BLaER1 treated with 17β-estradiol and CSF1 and Interleukin-3, amounts not matched to agents 10 nM and 100 nM (cell line): ENCODE results near the gene ERC2.

ENCODE experiments used
- H3K27ac ChIP-seq, 11 experiments: shearing (Covaris generic); formaldehyde crosslinking; 2 replicates each; pipeline ENCODE4 v1.8.1; 2022
- H3K27me3 ChIP-seq, 11 experiments: shearing (Covaris generic); formaldehyde crosslinking; 2 replicates each; pipeline ENCODE4 v1.8.1; 2022
- H3K36me3 ChIP-seq, 11 experiments: shearing (Covaris generic); formaldehyde crosslinking; 2 replicates each; pipeline ENCODE4 v1.8.1; 2022
- H3K4me1 ChIP-seq, 10 experiments: shearing (Covaris generic); formaldehyde crosslinking; 2 replicates each; pipeline ENCODE4 v1.8.1; 2022
- H3K4me2 ChIP-seq, 11 experiments: shearing (Covaris generic); formaldehyde crosslinking; 2 replicates each; pipeline ENCODE4 v1.8.1; 2022
- H3K4me3 ChIP-seq, 10 experiments: shearing (Covaris generic); formaldehyde crosslinking; 2 replicates each; pipeline ENCODE4 v1.8.1; 2022
- H3K9ac ChIP-seq, 11 experiments: shearing (Covaris generic); formaldehyde crosslinking; 2 replicates each; pipeline ENCODE4 v1.8.1; 2022
- H3K9me3 ChIP-seq, 11 experiments: shearing (Covaris generic); formaldehyde crosslinking; replicated peaks in 1 of 11; 2 replicates each; pipeline ENCODE4 v1.8.1; 2022
- H4K20me1 ChIP-seq, 11 experiments: shearing (Covaris generic); formaldehyde crosslinking; 2 replicates each; pipeline ENCODE4 v1.8.1; 2022
- Cebpa-rat ChIP-seq, 11 experiments: shearing (Covaris generic); IDR thresholded peaks; 2 replicates each; pipeline ENCODE4 v1.8.1; 2022

The ERC2 gene

GRCh38 chr3:56339244-56339643 lies 129.0 kb downstream of the ERC2 start:
- Histone ChIP-seq H3K36me3 (no peaks in the 10 kb centered on the region), H3K9ac (no peak overlapping the region), H3K27ac (no peak overlapping the region), H3K4me2 (peak overlapping the region in 1 of 11 experiments; percentile 21; a peak in 2 of 22 replicates), H3K4me3 (no peak overlapping the region), H3K9me3 (no peaks in the 10 kb centered on the region), H3K27me3 (no peaks in the 10 kb centered on the region), H4K20me1 (no peaks in the 10 kb centered on the region), H3K4me1 (peaks cover 0 to 7% (median 0%) of the 10 kb centered on the region in 10 experiments; a peak in 3 of 20 replicates)
- TF ChIP-seq Cebpa-rat (IDR thresholded peaks at IDR 0.05): no peak

- Histone ChIP-seq H3K27me3 (no peaks in the 10 kb centered on the region), H3K36me3 (no peaks in the 10 kb centered on the region), H3K4me3 (no peak overlapping the region), H3K9me3 (peaks cover 0 to 6% (median 0%) of the 10 kb centered on the region in 11 experiments; a peak in 1 of 22 replicates), H3K9ac (no peak overlapping the region), H3K4me2 (no peak overlapping the region), H3K27ac (no peak overlapping the region), H3K4me1 (peaks cover 0 to 7% (median 0%) of the 10 kb centered on the region in 10 experiments; a peak in 3 of 20 replicates), H4K20me1 (no peaks in the 10 kb centered on the region)
- no peak for TF ChIP-seq Cebpa-rat (IDR thresholded peaks at IDR 0.05)
Observed at GRCh38 chr3:56336023-56336422, 132.2 kb downstream of the ERC2 start.

- H3K9ac ChIP-seq: no peak overlapping the region
Observed at GRCh38 chr3:56324473-56324872, 143.8 kb downstream of the ERC2 start.

GRCh38 chr3:56323986-56324420 lies 144.3 kb downstream of the ERC2 start:
- Histone ChIP-seq H3K36me3 (no peaks in the 10 kb centered on the region), H3K9me3 (no peaks in the 10 kb centered on the region), H3K9ac (0 out of 22 replicates have a peak overlapping the region, but pooled peaks of 1 of the 11 experiments have one; percentile 4), H3K4me1 (peaks cover 25 to 54% (median 46%) of the 10 kb centered on the region in 10 experiments), H3K4me3 (no peak overlapping the region), H4K20me1 (no peaks in the 10 kb centered on the region), H3K4me2 (peak overlapping the region; percentile 27 to 73 (median 51)), H3K27ac (peak overlapping the region in 6 of 11 experiments; percentile 4 to 55 (median 18); a peak in 9 of 22 replicates), H3K27me3 (no peaks in the 10 kb centered on the region)
- no peak for TF ChIP-seq Cebpa-rat (IDR thresholded peaks at IDR 0.05)

More at GRCh38 chr3:56324473-56324872, 143.8 kb downstream of the ERC2 start:
- H3K4me3 ChIP-seq: no peak overlapping the region
- peak overlapping the region in 2 of 11 experiments; percentile 42 to 55; a peak in 4 of 22 replicates for H3K27ac ChIP-seq
- H3K4me2 ChIP-seq: peak overlapping the region in 10 of 11 experiments; percentile 27 to 70 (median 50); a peak in 19 of 22 replicates
- no peak for TF ChIP-seq Cebpa-rat (IDR thresholded peaks at IDR 0.05)
- H3K36me3 ChIP-seq: no peaks in the 10 kb centered on the region
- H3K4me1 ChIP-seq: peaks cover 25 to 51% (median 46%) of the 10 kb centered on the region in 10 experiments
- no peaks in the 10 kb centered on the region for H3K27me3 ChIP-seq
- no peaks in the 10 kb centered on the region for H3K9me3 ChIP-seq
- H4K20me1 ChIP-seq: no peaks in the 10 kb centered on the region

GRCh38 chr3:56322862-56323261 lies 145.4 kb downstream of the ERC2 start:
- TF ChIP-seq Cebpa-rat (IDR thresholded peaks at IDR 0.05): no peak

GRCh38 chr3:56321892-56322291 lies 146.4 kb downstream of the ERC2 start:
- H3K4me1 ChIP-seq: peaks cover 25 to 54% (median 46%) of the 10 kb centered on the region in 10 experiments
- peak overlapping the region in 7 of 11 experiments; percentile 38 to 73 (median 61); a peak in 14 of 22 replicates for H3K4me2 ChIP-seq
- TF ChIP-seq Cebpa-rat (IDR thresholded peaks at IDR 0.05): no peak
- no peaks in the 10 kb centered on the region for H3K9me3 ChIP-seq
- no peak overlapping the region for H3K9ac ChIP-seq
- no peaks in the 10 kb centered on the region for H3K27me3 ChIP-seq
- H3K36me3 ChIP-seq: no peaks in the 10 kb centered on the region
- no peaks in the 10 kb centered on the region for H4K20me1 ChIP-seq
- no peak overlapping the region for H3K4me3 ChIP-seq
- H3K27ac ChIP-seq: peak overlapping the region in 1 of 11 experiments; percentile 68; a peak in 3 of 22 replicates

More at GRCh38 chr3:56322862-56323261, 145.4 kb downstream of the ERC2 start:
- no peak overlapping the region for H3K4me3 ChIP-seq
- no peaks in the 10 kb centered on the region for H3K36me3 ChIP-seq
- peak overlapping the region in 2 of 11 experiments; percentile 8 to 55; a peak in 3 of 22 replicates for H3K27ac ChIP-seq
- H3K9me3 ChIP-seq: no peaks in the 10 kb centered on the region
- H4K20me1 ChIP-seq: no peaks in the 10 kb centered on the region
- no peak overlapping the region for H3K9ac ChIP-seq
- no peaks in the 10 kb centered on the region for H3K27me3 ChIP-seq
- peak overlapping the region; percentile 27 to 73 (median 60); a peak in 19 of 22 replicates for H3K4me2 ChIP-seq
- peaks cover 25 to 54% (median 46%) of the 10 kb centered on the region in 10 experiments for H3K4me1 ChIP-seq

- Histone ChIP-seq H3K27me3 (no peaks in the 10 kb centered on the region), H3K4me3 (no peak overlapping the region), H3K27ac (peak overlapping the region in 4 of 11 experiments; percentile 21 to 68 (median 42); a peak in 5 of 22 replicates), H3K36me3 (no peaks in the 10 kb centered on the region), H3K4me1 (peaks cover 25 to 54% (median 46%) of the 10 kb centered on the region in 10 experiments), H4K20me1 (no peaks in the 10 kb centered on the region), H3K9ac (no peak overlapping the region), H3K9me3 (no peaks in the 10 kb centered on the region), H3K4me2 (peak overlapping the region in 6 of 11 experiments; percentile 38 to 73 (median 62); a peak in 12 of 22 replicates)
- no peak for TF ChIP-seq Cebpa-rat (IDR thresholded peaks at IDR 0.05)
Observed at GRCh38 chr3:56321383-56321782, 146.9 kb downstream of the ERC2 start.

- Histone ChIP-seq H3K4me2 (peak overlapping the region in 9 of 11 experiments; percentile 9 to 73 (median 57); a peak in 17 of 22 replicates), H3K4me3 (no peak overlapping the region), H3K27ac (peak overlapping the region in 3 of 11 experiments; percentile 2 to 68 (median 21); a peak in 4 of 22 replicates), H3K27me3 (no peaks in the 10 kb centered on the region), H3K9me3 (no peaks in the 10 kb centered on the region), H3K9ac (no peak overlapping the region), H3K4me1 (peaks cover 25 to 54% (median 46%) of the 10 kb centered on the region in 10 experiments), H4K20me1 (no peaks in the 10 kb centered on the region), H3K36me3 (no peaks in the 10 kb centered on the region)
- TF ChIP-seq Cebpa-rat (IDR thresholded peaks at IDR 0.05): peak in 1 of 11 experiments; percentile 35; a peak in 1 of 22 replicates
Observed at GRCh38 chr3:56320883-56321282, 147.4 kb downstream of the ERC2 start.

- H3K36me3 ChIP-seq: no peaks in the 10 kb centered on the region
- H3K4me2 ChIP-seq: no peak overlapping the region
- no peaks in the 10 kb centered on the region for H3K27me3 ChIP-seq
- peaks cover 16 to 48% (median 37%) of the 10 kb centered on the region in 10 experiments for H3K4me1 ChIP-seq
- H3K9me3 ChIP-seq: no peaks in the 10 kb centered on the region
- H4K20me1 ChIP-seq: no peaks in the 10 kb centered on the region
- H3K9ac ChIP-seq: no peak overlapping the region
- no peak overlapping the region for H3K27ac ChIP-seq
- no peak overlapping the region for H3K4me3 ChIP-seq
- TF ChIP-seq Cebpa-rat (IDR thresholded peaks at IDR 0.05): no peak
Observed at GRCh38 chr3:56318891-56319290, 149.4 kb downstream of the ERC2 start.
